Body of pancreas (tissue), 4 donors: Measurements from ENCODE around the gene MCRS1. TPM values are rescaled to one million over a fixed set of nuclear protein-coding genes. Genes with fewer than 3 reads are reported as not detected.

Experiments used
- ATAC-seq: fragments of 150-250 bp; one replicate; pipeline ENCODE4 v1.9.1; 2016
- DNase-seq, 4 donors: peaks; one replicate each; pipeline ENCODE4 v3.0.0-alpha.2; 2019
- H3K27ac ChIP-seq, 4 donors: fragments of 200-600 bp; sonication (generic); 1 replicate in 3 of 4; 2 replicates in 1 of 4; pipeline versions ENCODE4 v1.5.1 to v1.6.1; 2016 to 2019; ENCODE audit warnings: mild to moderate bottlenecking in 1 of 4, mixed read lengths in 1 of 4, moderate library complexity in 1 of 4
- H3K27me3 ChIP-seq, 2 donors: fragments of 200-600 bp; sonication (generic); one replicate each; pipeline ENCODE4 v1.6.0; 2016; ENCODE audit warnings: mild to moderate bottlenecking in 1 of 2
- H3K36me3 ChIP-seq, 2 donors: fragments of 200-600 bp; sonication (generic); replicated peaks in 1 of 2; 2 replicates each; pipeline ENCODE4 v1.5.1; 2016; ENCODE audit warnings: low read depth in 2 of 2; ENCODE audit not compliant: insufficient read depth in 1 of 2
- H3K4me1 ChIP-seq: fragments of 200-600 bp; sonication (generic); one replicate; pipeline ENCODE4 v1.6.0; 2016
- H3K4me3 ChIP-seq, 2 donors: fragments of 200-600 bp; sonication (generic); 1 replicate in 1 of 2; 2 replicates in 1 of 2; pipeline ENCODE4 v1.5.1; 2016 to 2019
- H3K9me3 ChIP-seq, 3 donors: fragments of 200-600 bp; sonication (generic); 1 replicate in 2 of 3; 2 replicates in 1 of 3; pipeline ENCODE4 v1.5.1; 2016
- CTCF ChIP-seq, 7 experiments: fragments of 450-650 bp in 4 of 7; fragments of 200-600 bp in 3 of 7; sonication (generic) in 3 of 7; IDR thresholded peaks; one replicate each; pipeline ENCODE4 v1.5.1; 2016 to 2019; ENCODE audit warnings: antibody characterized with exemption in 7 of 7
- POLR2A ChIP-seq, 3 donors: fragments of 450-650 bp; IDR thresholded peaks; one replicate each; pipeline ENCODE4 v1.6.1; 2016; ENCODE audit warnings: antibody characterized with exemption in 3 of 3, mild to moderate bottlenecking in 2 of 3
- WGBS, 2 donors: methylation state at CpG; one replicate each; pipeline ENCODE4 v1.1.5; 2017; 5-methylcytosine and 5-hydroxymethylcytosine counted together
- intact Hi-C: fragments of 100-400 bp; cut with DNase I; formaldehyde crosslinking; loops from one replicate; pipeline ENCODE4 v1.15.1; 2023
- total RNA-seq, 2 donors: library from RNA; depleted of rRNA; stranded (reverse); fragments of >200 nt; gene quantifications; one replicate each; pipeline ENCODE4 v1.1.0, GENCODE V29; 2016

Gene MCRS1
- total RNA-seq, 2 donors from 2014 or later = 34.2 to 49.8 TPM

- Histone ChIP-seq H3K36me3 (no peaks in the 10 kb centered on the region), H3K9me3 (no peaks in the 10 kb centered on the region), H3K27ac (no peak overlapping the region), H3K4me3 (no peak overlapping the region), H3K4me1 (peaks cover 4% of the 10 kb centered on the region), H3K27me3 (no peaks in the 10 kb centered on the region)
- DNase-seq (no peak), ATAC-seq (no peak)
- WGBS, 2 donors = 85 to 86% methylated on average over 11 of the region's 11 CpGs
- TF ChIP-seq CTCF (IDR thresholded peaks at IDR 0.05) (no peak), POLR2A (IDR thresholded peaks at IDR 0.05) (no peak)
- intact Hi-C loops = no loop called here
These were observed 19.4 kb upstream of the MCRS1 start for GRCh38 chr12:49587174-49587908.

- no peak overlapping the region for H3K27ac ChIP-seq
- WGBS, 2 donors = 83 to 90% methylated on average over 15 to 16 of the region's 16 CpGs
- TF ChIP-seq POLR2A (IDR thresholded peaks at IDR 0.05) (no peak), CTCF (IDR thresholded peaks at IDR 0.05) (no peak)
- peaks cover 4% of the 10 kb centered on the region for H3K4me1 ChIP-seq
- DNase-seq (no peak), ATAC-seq (no peak)
- H3K36me3 ChIP-seq = no peaks in the 10 kb centered on the region
- intact Hi-C loops = no loop called here
- no peaks in the 10 kb centered on the region for H3K27me3 ChIP-seq
- H3K4me3 ChIP-seq = no peak overlapping the region
- H3K9me3 ChIP-seq = no peaks in the 10 kb centered on the region
These were observed 17.8 kb upstream of the MCRS1 start for GRCh38 chr12:49585477-49586459.

- Histone ChIP-seq H3K4me1 (peaks cover 11% of the 10 kb centered on the region), H3K27me3 (no peaks in the 10 kb centered on the region), H3K9me3 (no peaks in the 10 kb centered on the region), H3K4me3 (no peak overlapping the region), H3K36me3 (no peaks in the 10 kb centered on the region), H3K27ac (no peak overlapping the region)
- ATAC-seq = no peak
- 83 to 84% methylated on average over 7 of the region's 7 CpGs for WGBS, 2 donors
- no peak for TF ChIP-seq CTCF (IDR thresholded peaks at IDR 0.05)
- TF ChIP-seq POLR2A (IDR thresholded peaks at IDR 0.05) = no peak
- no peak for DNase-seq
- intact Hi-C loops = no loop called here
These were observed 16.6 kb upstream of the MCRS1 start for GRCh38 chr12:49584591-49584990.

- H3K27ac ChIP-seq = no peak overlapping the region
- intact Hi-C loops = no loop called here
- WGBS, 2 donors = 73 to 81% methylated on average over 13 of the region's 13 CpGs
These were observed 15.6 kb upstream of the MCRS1 start for GRCh38 chr12:49583366-49584094.

More at GRCh38 chr12:49583366-49584094, 15.6 kb upstream of the MCRS1 start:
- no peak for DNase-seq
- Histone ChIP-seq H3K9me3 (no peaks in the 10 kb centered on the region), H3K36me3 (no peaks in the 10 kb centered on the region), H3K27me3 (no peaks in the 10 kb centered on the region), H3K4me1 (peaks cover 11% of the 10 kb centered on the region), H3K4me3 (no peak overlapping the region)
- ATAC-seq = no peak
- TF ChIP-seq CTCF (IDR thresholded peaks at IDR 0.05) (no peak), POLR2A (IDR thresholded peaks at IDR 0.05) (no peak)
